Measurements from ENCODE around the gene NUF2. TPM values are rescaled to one million over a fixed set of nuclear protein-coding genes. Genes with fewer than 3 reads are reported as not detected.
"Not testable (repeated sequence)": the region's sequence is repeated elsewhere in the genome, so short reads cannot be mapped to it uniquely, and the experiment has no call there.

NUF2 gene
- total RNA-seq, 1 donor from 2014 or later = 6.0 TPM

- Mint-ChIP-seq H3K36me3 (ENCODE audit: low read depth, unreplicated experiment) (no peaks in the 10 kb centered on the region), H3K4me3 (ENCODE audit: unreplicated experiment) (no peak overlapping the region), H3K27ac (ENCODE audit: unreplicated experiment) (no peak overlapping the region), H3K9me3 (ENCODE audit: unreplicated experiment) (no peaks in the 10 kb centered on the region), H3K27me3 (ENCODE audit: unreplicated experiment) (peaks cover 2% of the 10 kb centered on the region), H3K4me1 (ENCODE audit: unreplicated experiment) (no peaks in the 10 kb centered on the region)
- no peak for TF ChIP-seq CTCF (IDR thresholded peaks at IDR 0.05; ENCODE audit: unreplicated experiment)
- DNase-seq (ENCODE audit: low spot score) = no peak
These were observed 35.6 kb downstream of the NUF2 start for GRCh38 chr1:163357378-163357777.

GRCh38 chr1:163358172-163358571 is 36.4 kb downstream of the NUF2 start:
- H3K27ac Mint-ChIP-seq (ENCODE audit: unreplicated experiment); H3K9me3 Mint-ChIP-seq (ENCODE audit: unreplicated experiment); H3K4me3 Mint-ChIP-seq (ENCODE audit: unreplicated experiment); H3K27me3 Mint-ChIP-seq (ENCODE audit: unreplicated experiment); DNase-seq (ENCODE audit: low spot score); H3K36me3 Mint-ChIP-seq (ENCODE audit: low read depth, unreplicated experiment); H3K4me1 Mint-ChIP-seq (ENCODE audit: unreplicated experiment): not testable (repeated sequence)

GRCh38 chr1:163361123-163361934 is 39.6 kb downstream of the NUF2 start:
- Mint-ChIP-seq H3K27me3 (ENCODE audit: unreplicated experiment) (peaks cover 2% of the 10 kb centered on the region), H3K4me3 (ENCODE audit: unreplicated experiment) (no peak overlapping the region), H3K4me1 (ENCODE audit: unreplicated experiment) (no peaks in the 10 kb centered on the region), H3K36me3 (ENCODE audit: low read depth, unreplicated experiment) (no peaks in the 10 kb centered on the region), H3K27ac (ENCODE audit: unreplicated experiment) (no peak overlapping the region), H3K9me3 (ENCODE audit: unreplicated experiment) (no peaks in the 10 kb centered on the region)
- TF ChIP-seq CTCF (IDR thresholded peaks at IDR 0.05; ENCODE audit: unreplicated experiment) = peak; percentile 33
- DNase-seq (ENCODE audit: low spot score) = peak; percentile 8

GRCh38 chr1:163365186-163365585 is 43.4 kb downstream of the NUF2 start:
- no peaks in the 10 kb centered on the region for H3K9me3 Mint-ChIP-seq (ENCODE audit: unreplicated experiment)
- no peak overlapping the region for H3K4me3 Mint-ChIP-seq (ENCODE audit: unreplicated experiment)
- TF ChIP-seq CTCF (IDR thresholded peaks at IDR 0.05; ENCODE audit: unreplicated experiment) = no peak
- DNase-seq (ENCODE audit: low spot score) = no peak
- no peaks in the 10 kb centered on the region for H3K36me3 Mint-ChIP-seq (ENCODE audit: low read depth, unreplicated experiment)
- no peak overlapping the region for H3K27ac Mint-ChIP-seq (ENCODE audit: unreplicated experiment)
- peaks cover 2% of the 10 kb centered on the region for H3K27me3 Mint-ChIP-seq (ENCODE audit: unreplicated experiment)
- no peaks in the 10 kb centered on the region for H3K4me1 Mint-ChIP-seq (ENCODE audit: unreplicated experiment)

- Mint-ChIP-seq H3K27ac (ENCODE audit: unreplicated experiment) (no peak overlapping the region), H3K9me3 (ENCODE audit: unreplicated experiment) (no peaks in the 10 kb centered on the region), H3K27me3 (ENCODE audit: unreplicated experiment) (peaks cover 2% of the 10 kb centered on the region), H3K36me3 (ENCODE audit: low read depth, unreplicated experiment) (no peaks in the 10 kb centered on the region), H3K4me1 (ENCODE audit: unreplicated experiment) (no peaks in the 10 kb centered on the region), H3K4me3 (ENCODE audit: unreplicated experiment) (no peak overlapping the region)
- no peak for DNase-seq (ENCODE audit: low spot score)
- no peak for TF ChIP-seq CTCF (IDR thresholded peaks at IDR 0.05; ENCODE audit: unreplicated experiment)
These were observed 44.8 kb downstream of the NUF2 start for GRCh38 chr1:163366555-163366954.

Data from endothelial cell (in vitro differentiated cells).